Neuron (in vitro differentiated cells): Measurements from ENCODE around the gene SLC39A9.
"Not testable (repeated sequence)": the region's sequence is repeated elsewhere in the genome, so short reads cannot be mapped to it uniquely, and the experiment has no call there.

ENCODE experiments used
- H2AFZ ChIP-seq: one replicate; pipeline ENCODE4 v1.6.1; 2013; ENCODE audit warnings: low read depth, mild to moderate bottlenecking, inconsistent platforms, low read length, moderate library complexity
- H3K27me3 ChIP-seq: one replicate; pipeline ENCODE4 v1.6.1; 2013; ENCODE audit warnings: low read length; ENCODE audit not compliant: insufficient read depth
- H3K36me3 ChIP-seq: one replicate; pipeline ENCODE4 v1.6.1; 2013; ENCODE audit warnings: low read length; ENCODE audit not compliant: insufficient read depth
- H3K4me1 ChIP-seq: one replicate; pipeline ENCODE4 v1.6.1; 2013; ENCODE audit warnings: low read length; ENCODE audit not compliant: insufficient read depth
- H3K4me3 ChIP-seq: 2 replicates; pipeline ENCODE4 v1.5.1; 2013; ENCODE audit warnings: mild to moderate bottlenecking, low read length, moderate library complexity
- H3K9me3 ChIP-seq: one replicate; pipeline ENCODE4 v1.6.1; 2013; ENCODE audit warnings: low read length

SLC39A9 gene

GRCh38 chr14:69475194-69475818 is 76.8 kb downstream of the SLC39A9 start:
- Histone ChIP-seq H3K4me3 (no peak overlapping the region), H3K27me3 (no peaks in the 10 kb centered on the region), H3K9me3 (no peaks in the 10 kb centered on the region), H3K4me1 (no peaks in the 10 kb centered on the region), H3K36me3 (no peaks in the 10 kb centered on the region), H2AFZ (no peak overlapping the region)

- H3K4me3 ChIP-seq, H3K36me3 ChIP-seq, H2AFZ ChIP-seq, H3K9me3 ChIP-seq, H3K4me1 ChIP-seq: not testable (repeated sequence)
- peaks cover 11% of the 10 kb centered on the region for H3K27me3 ChIP-seq
Measured at GRCh38 chr14:69476824-69477450, 78.4 kb downstream of the SLC39A9 start.

GRCh38 chr14:69478055-69478454 is 79.6 kb downstream of the SLC39A9 start:
- not testable (repeated sequence) for H2AFZ ChIP-seq, H3K4me1 ChIP-seq, H3K9me3 ChIP-seq, H3K36me3 ChIP-seq, H3K4me3 ChIP-seq
- peaks cover 22% of the 10 kb centered on the region for H3K27me3 ChIP-seq

- Histone ChIP-seq H3K9me3 (no peaks in the 10 kb centered on the region), H3K4me1 (peaks cover 6% of the 10 kb centered on the region), H3K36me3 (no peaks in the 10 kb centered on the region), H3K4me3 (no peak overlapping the region), H2AFZ (no peak overlapping the region), H3K27me3 (peaks cover 38% of the 10 kb centered on the region)
Measured at GRCh38 chr14:69479696-69480095, 81.2 kb downstream of the SLC39A9 start.

GRCh38 chr14:69480136-69480535 is 81.6 kb downstream of the SLC39A9 start:
- Histone ChIP-seq H3K9me3 (no peaks in the 10 kb centered on the region), H3K4me1 (peaks cover 8% of the 10 kb centered on the region), H3K36me3 (no peaks in the 10 kb centered on the region), H3K4me3 (no peak overlapping the region), H2AFZ (no peak overlapping the region), H3K27me3 (peaks cover 42% of the 10 kb centered on the region)

- Histone ChIP-seq H3K4me3 (no peak overlapping the region), H3K27me3 (peaks cover 60% of the 10 kb centered on the region)
Measured at GRCh38 chr14:69481815-69482568, 83.5 kb downstream of the SLC39A9 start.

GRCh38 chr14:69483765-69484443 is 85.4 kb downstream of the SLC39A9 start:
- peaks cover 24% of the 10 kb centered on the region for H3K4me1 ChIP-seq
- H3K4me3 ChIP-seq = peak overlapping the region; percentile 38
- peak overlapping the region; percentile 41 for H2AFZ ChIP-seq
- H3K27me3 ChIP-seq = peaks cover 61% of the 10 kb centered on the region
- no peaks in the 10 kb centered on the region for H3K9me3 ChIP-seq
- no peaks in the 10 kb centered on the region for H3K36me3 ChIP-seq

More at GRCh38 chr14:69481815-69482568, 83.5 kb downstream of the SLC39A9 start:
- H3K36me3 ChIP-seq = no peaks in the 10 kb centered on the region
- H2AFZ ChIP-seq = no peak overlapping the region
- peaks cover 14% of the 10 kb centered on the region for H3K4me1 ChIP-seq
- H3K9me3 ChIP-seq = no peaks in the 10 kb centered on the region

- Histone ChIP-seq H3K27me3 (peaks cover 61% of the 10 kb centered on the region), H3K4me1 (peaks cover 24% of the 10 kb centered on the region), H3K9me3 (no peaks in the 10 kb centered on the region)
Measured at GRCh38 chr14:69484444-69485314, 86.2 kb downstream of the SLC39A9 start, which contains the start of gene PLEKHD1. PLEKHD1 (plus strand) TSS chr14:69484728; CDS start chr14:69484966, 238 bp downstream.

GRCh38 chr14:69485315-69485660 is 86.8 kb downstream of the SLC39A9 start:
- no peak overlapping the region for H2AFZ ChIP-seq
- no peak overlapping the region for H3K4me3 ChIP-seq
- H3K9me3 ChIP-seq = no peaks in the 10 kb centered on the region
- H3K4me1 ChIP-seq = peaks cover 24% of the 10 kb centered on the region
- no peaks in the 10 kb centered on the region for H3K36me3 ChIP-seq
- H3K27me3 ChIP-seq = peaks cover 61% of the 10 kb centered on the region

More at GRCh38 chr14:69484444-69485314, 86.2 kb downstream of the SLC39A9 start, which contains the start of gene PLEKHD1:
- Histone ChIP-seq H2AFZ (peak within 1 kb of the TSS; percentile 41), H3K36me3 (no peaks in the 10 kb centered on the region), H3K4me3 (peak within 1 kb of the TSS; percentile 38)

- H3K27me3 ChIP-seq = peaks cover 60% of the 10 kb centered on the region
- H2AFZ ChIP-seq = no peak overlapping the region
- no peaks in the 10 kb centered on the region for H3K9me3 ChIP-seq
- no peak overlapping the region for H3K4me3 ChIP-seq
- no peaks in the 10 kb centered on the region for H3K36me3 ChIP-seq
- H3K4me1 ChIP-seq = peaks cover 24% of the 10 kb centered on the region
Measured at GRCh38 chr14:69485701-69486100, 87.2 kb downstream of the SLC39A9 start.

- no peaks in the 10 kb centered on the region for H3K36me3 ChIP-seq
- H2AFZ ChIP-seq = peak overlapping the region; percentile 47
- H3K9me3 ChIP-seq = no peaks in the 10 kb centered on the region
- no peak overlapping the region for H3K4me3 ChIP-seq
- H3K4me1 ChIP-seq = peaks cover 24% of the 10 kb centered on the region
- peaks cover 49% of the 10 kb centered on the region for H3K27me3 ChIP-seq
Measured at GRCh38 chr14:69487226-69487625, 88.7 kb downstream of the SLC39A9 start.

GRCh38 chr14:69487771-69488170 is 89.3 kb downstream of the SLC39A9 start:
- H3K4me1 ChIP-seq = peaks cover 24% of the 10 kb centered on the region
- peaks cover 44% of the 10 kb centered on the region for H3K27me3 ChIP-seq
- no peaks in the 10 kb centered on the region for H3K9me3 ChIP-seq
- no peaks in the 10 kb centered on the region for H3K36me3 ChIP-seq
- peak overlapping the region; percentile 47 for H2AFZ ChIP-seq
- no peak overlapping the region for H3K4me3 ChIP-seq
